Karpas-422 (cell line): ENCODE results near the gene NF2. TPM values are rescaled to one million over a fixed set of nuclear protein-coding genes. Genes with fewer than 3 reads are reported as not detected.

Source experiments
- DNase-seq: peaks from one replicate; pipeline ENCODE4 v3.0.0-alpha.2; 2015
- H2AFZ ChIP-seq: fragments of 200-600 bp; sonication (generic); 2 replicates; pipeline ENCODE4 v1.6.1; 2014; ENCODE audit warnings: antibody characterized with exemption, low read length, mixed read lengths
- H3K27ac ChIP-seq: fragments of 200-600 bp; sonication (generic); 2 replicates; pipeline ENCODE4 v1.5.1; 2014; ENCODE audit warnings: mild to moderate bottlenecking, low read length, moderate library complexity
- H3K27me3 ChIP-seq: fragments of 200-600 bp; sonication (generic); 2 replicates; pipeline ENCODE4 v1.6.1; 2014; ENCODE audit warnings: low read length, mixed read lengths
- H3K36me3 ChIP-seq: fragments of 200-600 bp; sonication (generic); 2 replicates; pipeline ENCODE4 v1.6.1; 2014; ENCODE audit warnings: low read length, mixed read lengths; ENCODE audit not compliant: insufficient read depth
- H3K4me1 ChIP-seq: fragments of 200-600 bp; sonication (generic); 2 replicates; pipeline ENCODE4 v1.6.1; 2014; ENCODE audit warnings: mild to moderate bottlenecking, low read length, mixed read lengths
- H3K4me2 ChIP-seq: fragments of 200-600 bp; sonication (generic); 2 replicates; pipeline ENCODE4 v1.6.1; 2014; ENCODE audit warnings: low read length, low read depth, mild to moderate bottlenecking; ENCODE audit not compliant: poor library complexity, severe bottlenecking
- H3K4me3 ChIP-seq: fragments of 200-600 bp; sonication (generic); 2 replicates; pipeline ENCODE4 v1.5.1; 2014; ENCODE audit warnings: mild to moderate bottlenecking, antibody characterized with exemption, low read length, mixed read lengths
- H3K79me2 ChIP-seq: fragments of 200-600 bp; sonication (generic); 2 replicates; pipeline ENCODE4 v1.6.1; 2014; ENCODE audit warnings: mild to moderate bottlenecking, low read length, mixed read lengths
- H3K9ac ChIP-seq: fragments of 200-600 bp; sonication (generic); 2 replicates; pipeline ENCODE4 v1.6.0; 2014; ENCODE audit warnings: low read length
- H3K9me2 ChIP-seq: fragments of 200-600 bp; sonication (generic), shearing (Covaris generic); replicated peaks from 2 replicates; pipeline ENCODE4 v1.6.0; 2014; ENCODE audit warnings: mild to moderate bottlenecking, low read length, moderate library complexity; ENCODE audit not compliant: insufficient read depth
- H3K9me3 ChIP-seq: fragments of 300-700, 200-600 bp; sonication (generic); 2 replicates; pipeline ENCODE4 v1.6.1; 2014; ENCODE audit warnings: low read length, mixed read lengths
- H4K20me1 ChIP-seq: fragments of 200-600 bp; sonication (generic); 2 replicates; pipeline ENCODE4 v1.6.1; 2014; ENCODE audit warnings: mild to moderate bottlenecking, antibody characterized with exemption, low read length, low read depth; ENCODE audit not compliant: insufficient read depth
- total RNA-seq: library from RNA; depleted of rRNA; stranded (reverse); fragments of >200 nt; shearing (Covaris generic); gene quantifications from 2 replicates; pipeline ENCODE4 v1.2.3, GENCODE V29; 2014; ENCODE audit warnings: low replicate concordance

The NF2 gene
- total RNA-seq, 1 experiment from 2014 or later, result 19.0 TPM

- Histone ChIP-seq H3K27me3 (no peaks in the 10 kb centered on the region), H4K20me1 (peaks cover 5% of the 10 kb centered on the region; the same call in 1 of the 2 replicates)
Observed at GRCh38 chr22:29722151-29722550, 118.7 kb downstream of the NF2 start.

GRCh38 chr22:29722587-29722986 lies 119.2 kb downstream of the NF2 start:
- Histone ChIP-seq H3K9me3 (no peaks in the 10 kb centered on the region), H3K27me3 (no peaks in the 10 kb centered on the region), H3K4me3 (no peak overlapping the region), H2AFZ (no peak overlapping the region), H3K4me2 (no peak overlapping the region), H4K20me1 (peaks cover 5% of the 10 kb centered on the region; the same call in 1 of the 2 replicates), H3K36me3 (no peaks in the 10 kb centered on the region), H3K27ac (no peak overlapping the region), H3K79me2 (no peaks in the 10 kb centered on the region), H3K4me1 (no peaks in the 10 kb centered on the region), H3K9me2 (no peaks in the 10 kb centered on the region), H3K9ac (no peak overlapping the region)
- no peak for DNase-seq

More at GRCh38 chr22:29722151-29722550, 118.7 kb downstream of the NF2 start:
- Histone ChIP-seq H3K4me2 (no peak overlapping the region), H3K9me2 (no peaks in the 10 kb centered on the region), H3K79me2 (no peaks in the 10 kb centered on the region), H3K27ac (no peak overlapping the region), H3K36me3 (no peaks in the 10 kb centered on the region), H3K9me3 (no peaks in the 10 kb centered on the region), H3K4me3 (no peak overlapping the region), H3K9ac (no peak overlapping the region), H3K4me1 (no peaks in the 10 kb centered on the region), H2AFZ (no peak overlapping the region)
- no peak for DNase-seq

GRCh38 chr22:29723766-29724165 lies 120.3 kb downstream of the NF2 start:
- H3K9ac ChIP-seq, result no peak overlapping the region
- no peak overlapping the region for H3K27ac ChIP-seq
- H3K36me3 ChIP-seq, result no peaks in the 10 kb centered on the region
- H3K4me3 ChIP-seq, result no peak overlapping the region
- no peak for DNase-seq
- no peaks in the 10 kb centered on the region for H3K27me3 ChIP-seq
- no peaks in the 10 kb centered on the region for H3K4me1 ChIP-seq
- H2AFZ ChIP-seq, result no peak overlapping the region
- peaks cover 8% of the 10 kb centered on the region; the same call in 1 of the 2 replicates for H4K20me1 ChIP-seq
- H3K79me2 ChIP-seq, result no peaks in the 10 kb centered on the region
- no peak overlapping the region for H3K4me2 ChIP-seq
- no peaks in the 10 kb centered on the region for H3K9me2 ChIP-seq
- no peaks in the 10 kb centered on the region for H3K9me3 ChIP-seq

GRCh38 chr22:29724843-29725242 lies 121.4 kb downstream of the NF2 start:
- Histone ChIP-seq H4K20me1 (0 out of 2 replicates have a peak, but pooled peaks cover 4% of the 10 kb centered on the region), H3K27me3 (no peaks in the 10 kb centered on the region), H3K4me3 (no peak overlapping the region), H3K4me2 (no peak overlapping the region), H2AFZ (no peak overlapping the region), H3K9me2 (no peaks in the 10 kb centered on the region), H3K79me2 (no peaks in the 10 kb centered on the region), H3K9me3 (no peaks in the 10 kb centered on the region), H3K27ac (no peak overlapping the region), H3K9ac (no peak overlapping the region), H3K36me3 (no peaks in the 10 kb centered on the region), H3K4me1 (no peaks in the 10 kb centered on the region)
- DNase-seq, result no peak

GRCh38 chr22:29726106-29726505 lies 122.7 kb downstream of the NF2 start:
- Histone ChIP-seq H2AFZ (no peak overlapping the region), H3K27me3 (no peaks in the 10 kb centered on the region), H3K9ac (no peak overlapping the region), H3K9me2 (no peaks in the 10 kb centered on the region), H3K9me3 (no peaks in the 10 kb centered on the region), H3K4me2 (no peak overlapping the region), H3K79me2 (no peaks in the 10 kb centered on the region), H3K27ac (no peak overlapping the region), H3K4me3 (no peak overlapping the region), H3K4me1 (no peaks in the 10 kb centered on the region), H3K36me3 (no peaks in the 10 kb centered on the region), H4K20me1 (0 out of 2 replicates have a peak, but pooled peaks cover 4% of the 10 kb centered on the region)
- no peak for DNase-seq

- Histone ChIP-seq H3K9me3 (no peaks in the 10 kb centered on the region), H3K4me1 (no peaks in the 10 kb centered on the region), H4K20me1 (0 out of 2 replicates have a peak, but pooled peaks cover 4% of the 10 kb centered on the region), H2AFZ (no peak overlapping the region), H3K27ac (no peak overlapping the region), H3K9me2 (no peaks in the 10 kb centered on the region), H3K4me3 (no peak overlapping the region), H3K9ac (no peak overlapping the region), H3K79me2 (no peaks in the 10 kb centered on the region), H3K27me3 (no peaks in the 10 kb centered on the region), H3K4me2 (no peak overlapping the region), H3K36me3 (no peaks in the 10 kb centered on the region)
- no peak for DNase-seq
Observed at GRCh38 chr22:29726512-29727130, 123.2 kb downstream of the NF2 start.

DNA sequence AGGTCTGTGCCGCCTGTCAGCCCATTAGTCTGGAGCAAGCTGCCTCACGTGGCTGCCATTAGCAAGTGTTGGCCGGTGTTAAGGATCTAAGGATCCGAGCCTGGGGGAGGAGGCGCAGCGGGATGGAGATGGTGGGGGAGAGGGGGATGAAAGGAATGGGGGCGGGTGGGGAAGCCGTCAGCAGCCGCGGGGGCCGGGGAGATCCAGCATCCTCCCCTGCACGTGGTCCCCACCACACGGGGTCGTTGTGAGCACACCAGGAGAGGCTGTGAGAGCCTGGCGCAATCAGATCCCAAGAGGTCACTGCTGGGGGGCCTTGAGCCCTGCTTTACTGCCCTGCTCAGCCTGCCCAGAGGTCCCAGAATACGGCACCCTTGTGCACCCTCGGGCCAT lies 123.7 kb downstream of the NF2 start:
- Histone ChIP-seq H2AFZ (no peak overlapping the region), H3K4me3 (no peak overlapping the region), H3K27me3 (no peaks in the 10 kb centered on the region), H3K79me2 (no peaks in the 10 kb centered on the region), H3K27ac (no peak overlapping the region), H4K20me1 (0 out of 2 replicates have a peak, but pooled peaks cover 4% of the 10 kb centered on the region), H3K9me2 (no peaks in the 10 kb centered on the region), H3K9me3 (no peaks in the 10 kb centered on the region), H3K4me2 (no peak overlapping the region), H3K36me3 (no peaks in the 10 kb centered on the region), H3K9ac (no peak overlapping the region), H3K4me1 (no peaks in the 10 kb centered on the region)
- DNase-seq, result peak; percentile 73

DNA sequence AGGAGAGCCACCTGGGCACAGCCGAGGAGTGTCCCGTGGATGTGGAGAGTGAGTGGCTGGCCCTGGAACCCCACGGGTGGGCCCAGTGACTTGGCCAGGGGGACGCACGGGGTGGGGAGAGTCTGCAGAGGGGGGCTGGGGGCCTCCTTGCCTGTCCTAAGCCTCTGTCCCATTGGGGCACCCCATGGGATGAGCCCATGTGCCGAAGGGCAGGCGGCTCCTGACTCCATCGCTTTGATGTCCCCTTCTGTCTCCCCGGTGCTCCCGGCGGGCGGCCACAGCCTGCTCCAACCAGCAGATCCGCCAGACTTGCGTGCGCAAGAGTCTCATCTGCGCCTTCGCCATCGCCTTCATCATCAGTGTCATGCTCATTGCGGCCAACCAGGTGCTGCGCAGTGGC lies 125.7 kb downstream of the NF2 start:
- H3K9me2 ChIP-seq, result no peaks in the 10 kb centered on the region
- no peak overlapping the region for H2AFZ ChIP-seq
- no peak overlapping the region for H3K9ac ChIP-seq
- DNase-seq, result no peak
- no peak overlapping the region for H3K27ac ChIP-seq
- H3K9me3 ChIP-seq, result no peaks in the 10 kb centered on the region
- H4K20me1 ChIP-seq, result 0 out of 2 replicates have a peak, but pooled peaks cover 7% of the 10 kb centered on the region
- H3K4me3 ChIP-seq, result no peak overlapping the region
- H3K4me1 ChIP-seq, result peaks cover 12% of the 10 kb centered on the region
- H3K4me2 ChIP-seq, result no peak overlapping the region
- H3K79me2 ChIP-seq, result no peaks in the 10 kb centered on the region
- no peaks in the 10 kb centered on the region for H3K36me3 ChIP-seq
- no peaks in the 10 kb centered on the region for H3K27me3 ChIP-seq
